ENCODE data around the gene LCE1F.

Gene LCE1F

DNA sequence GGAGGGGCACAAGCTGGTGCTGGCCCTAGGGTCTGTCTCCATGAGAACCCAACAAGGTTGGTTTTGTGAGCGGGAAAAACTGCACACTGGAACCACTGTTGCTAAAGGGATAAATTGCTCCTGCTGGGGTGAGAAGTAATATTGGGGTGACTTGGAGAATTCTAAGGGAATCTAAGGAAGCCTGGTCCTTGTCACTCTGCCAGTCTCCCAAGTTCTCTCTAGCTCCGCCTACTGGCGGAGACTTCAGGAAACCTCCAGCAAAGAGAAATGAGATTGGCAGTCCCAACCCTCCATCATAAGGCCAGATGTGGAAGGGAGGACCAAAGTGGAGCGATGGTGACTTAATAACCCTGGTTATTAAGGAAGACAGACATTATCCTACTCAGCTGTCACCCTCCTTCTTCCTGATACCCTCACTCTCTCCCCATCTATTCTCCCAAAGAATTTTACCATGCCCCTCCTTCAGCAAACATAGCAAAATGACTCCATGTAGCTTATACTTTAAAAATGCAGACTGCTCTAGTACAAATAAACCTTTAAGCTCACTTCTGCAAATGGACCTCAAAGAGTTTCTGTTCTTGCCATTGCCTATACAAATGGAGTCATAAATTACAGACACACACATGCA lies 2.7 kb downstream of the LCE1F start:
- DNase-seq, result no peak

DNA sequence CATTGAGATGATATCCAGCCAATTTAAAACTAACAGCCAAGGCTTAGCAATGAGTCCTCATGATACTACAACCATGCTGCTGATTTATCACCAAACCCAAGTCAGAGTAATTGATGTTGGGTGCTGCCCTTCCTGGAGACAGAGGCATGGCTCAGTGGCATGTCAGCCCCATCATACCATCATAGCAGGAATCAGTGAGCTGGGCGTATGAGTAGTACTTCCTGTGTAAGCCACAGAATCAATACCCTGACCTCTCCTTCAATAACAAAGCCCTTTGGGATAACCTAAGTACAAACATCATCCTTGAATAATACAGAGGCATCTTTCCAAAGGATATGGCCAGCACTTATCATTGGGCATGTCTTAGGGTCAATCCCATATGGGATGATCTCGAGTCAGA lies 8.2 kb downstream of the LCE1F start:
- DNase-seq, result no peak

- no peak for DNase-seq
Observed at GRCh38 chr1:152786077-152786476, 11.1 kb downstream of the LCE1F start, which contains the start of gene LCE1E. LCE1E (plus strand) TSS chr1:152786257; CDS start chr1:152787300, 1,043 bp downstream.

GRCh38 chr1:152795686-152796085 lies 20.7 kb downstream of the LCE1F start:
- DNase-seq, result no peak

DNA sequence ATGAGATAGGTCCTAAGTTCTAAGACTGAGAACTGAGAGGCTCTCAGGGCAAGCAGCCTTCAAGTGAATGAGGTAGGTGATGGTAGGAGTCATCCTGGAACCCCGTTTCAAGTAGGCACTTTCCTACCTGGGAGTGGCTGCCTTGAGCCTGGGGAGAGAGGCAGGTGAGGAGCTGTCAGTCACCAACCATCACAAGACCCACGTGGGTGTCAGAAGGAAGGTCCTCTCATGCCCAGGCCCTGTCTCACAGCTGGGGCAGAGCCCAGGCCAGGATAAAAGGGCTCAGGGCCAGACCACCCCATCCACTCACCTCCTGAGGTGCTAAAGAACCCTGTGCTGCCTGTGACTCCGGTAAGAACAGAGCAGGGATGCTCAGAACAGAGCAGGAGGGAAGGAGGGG lies 21.5 kb downstream of the LCE1F start, which contains the start of gene LCE1D:
LCE1D (plus strand) TSS at position 301 of the 400 bp plus-strand sequence. CDS start 1,074 bp downstream, outside the sequence.
- no peak for DNase-seq

DNA sequence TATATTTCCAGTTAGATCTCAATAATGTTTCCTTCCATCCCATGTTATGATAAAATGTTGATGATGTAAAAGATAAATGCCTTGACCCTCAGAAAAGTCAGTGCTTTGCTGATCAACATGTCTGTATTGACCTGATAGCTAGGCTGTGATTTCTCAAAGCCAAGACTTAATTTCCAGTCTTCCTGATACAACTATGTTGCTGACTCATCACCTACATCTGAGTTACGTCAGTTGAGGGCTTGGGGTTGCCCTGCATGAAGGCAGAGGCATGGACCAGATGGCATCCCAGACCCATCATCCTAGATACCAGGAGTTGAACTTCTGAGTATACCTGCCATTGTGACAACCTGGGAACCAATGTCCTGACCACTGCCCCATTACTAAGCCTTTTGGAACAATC lies 26.4 kb downstream of the LCE1F start:
- DNase-seq, result no peak

DNA sequence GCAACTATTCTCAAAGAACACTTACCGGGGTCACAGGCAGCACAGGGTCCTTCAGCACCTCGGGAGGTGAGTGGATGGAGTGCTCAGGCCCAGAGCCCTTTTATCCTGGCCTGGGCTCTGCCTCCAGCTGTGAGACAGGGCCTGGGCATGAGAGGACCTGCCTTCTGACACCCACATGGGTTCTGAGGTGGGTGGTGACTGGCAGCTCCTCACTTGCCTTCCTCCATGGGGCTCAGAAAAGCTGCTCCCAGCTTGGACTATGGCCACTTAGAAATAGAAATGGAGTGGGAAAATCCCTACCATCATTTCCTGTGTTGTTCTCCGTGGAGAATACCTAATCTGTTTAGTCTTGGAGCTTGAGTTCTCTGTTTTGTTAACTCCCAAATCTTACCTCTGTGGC lies 31.6 kb downstream of the LCE1F start, which contains the start of gene LCE1C:
LCE1C (minus strand) TSS at position 76 of the 400 bp plus-strand sequence. CDS start 1,173 bp downstream, outside the sequence.
- DNase-seq, result no peak

GRCh38 chr1:152811050-152811449 lies 36.1 kb downstream of the LCE1F start:
- no peak for DNase-seq

GRCh38 chr1:152811671-152812070 lies 36.7 kb downstream of the LCE1F start, which contains the start of gene LCE1B:
LCE1B (plus strand) TSS chr1:152811971; CDS start chr1:152812447, 476 bp downstream.
- no peak for DNase-seq

GRCh38 chr1:152817309-152817708 lies 42.4 kb downstream of the LCE1F start:
- DNase-seq, result no peak

GRCh38 chr1:152823294-152823693 lies 48.4 kb downstream of the LCE1F start:
- no peak for DNase-seq

DNA sequence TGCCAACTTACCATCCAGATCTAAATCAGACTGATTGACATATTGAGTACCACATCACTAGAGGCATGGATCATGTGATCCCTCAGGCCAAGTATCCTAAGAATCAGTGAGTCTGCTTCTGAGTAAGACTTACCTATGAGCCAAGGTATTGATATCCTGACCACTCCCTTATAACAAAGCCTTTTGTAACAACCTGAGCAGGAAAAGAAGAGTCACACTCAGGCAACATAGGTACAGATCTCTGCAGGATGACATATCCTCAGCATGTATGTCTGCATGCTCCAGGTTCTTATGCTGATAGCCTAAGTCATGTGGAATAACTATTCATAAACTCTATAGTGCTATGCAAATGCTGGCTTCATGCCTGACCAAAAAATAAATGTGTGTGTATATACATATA lies 50.0 kb downstream of the LCE1F start:
- no peak for DNase-seq

All from stimulated activated naive CD4-positive, alpha-beta T cell (primary cell).